Caco-2 (cell line): ENCODE data around the gene PECR. TPM values are rescaled to one million over a fixed set of nuclear protein-coding genes. Genes with fewer than 3 reads are reported as not detected.
A peak's percentile ranks its signal among the peaks of the same experiment; 100 is the strongest.

ENCODE experiments used
- BruUV-seq: library from RNA; stranded (reverse); fragments of 400-500 nt; replicated peaks from 2 replicates; lab custom pipeline; 2021; lab: Mats Ljungman, UMichigan
- CTCF ChIA-PET: fragments of 300-600 bp; sonication (Branson Sonifier 250); formaldehyde crosslinking; loops from one replicate; lab custom pipeline; 2022; ENCODE audit warnings: antibody characterized with exemption; lab: Charles Lee
- POLR2A ChIA-PET: fragments of 300-600 bp; sonication (Branson Sonifier 250); formaldehyde crosslinking; loops from one replicate; lab custom pipeline; 2022; ENCODE audit warnings: antibody characterized with exemption; lab: Charles Lee
- DNase-seq, 2 experiments: peaks; one replicate each; pipeline versions ENCODE4 v3.0.0 to v3.0.0-alpha.2; 2020 to 2022
- H3K27me3 ChIP-seq: replicated peaks from 2 replicates; pipeline ENCODE4 v1.6.0; 2011; ENCODE audit warnings: low read length; ENCODE audit not compliant: control insufficient read depth, insufficient read depth
- H3K36me3 ChIP-seq: 2 replicates; pipeline ENCODE4 v1.5.1; 2011; ENCODE audit warnings: low read length; ENCODE audit not compliant: control insufficient read depth, insufficient read depth
- H3K4me1 ChIP-seq: fragments of 250-450 bp; sonication (Bioruptor Pico); 2 replicates; pipeline ENCODE4 v1.5.1; 2020; ENCODE audit warnings: mild to moderate bottlenecking
- H3K4me3 ChIP-seq: 2 replicates; pipeline ENCODE4 v1.5.1; 2011; ENCODE audit warnings: low read depth, mild to moderate bottlenecking, control low read depth, low read length
- H3K9me3 ChIP-seq: fragments of 250-450 bp; sonication (Bioruptor Pico); 2 replicates; pipeline ENCODE4 v1.5.1; 2020; ENCODE audit warnings: mild to moderate bottlenecking, moderate library complexity
- H3K27ac Mint-ChIP-seq: one replicate; pipeline ENCODE4 v1.8.0; 2022; ENCODE audit warnings: mixed read lengths; ENCODE audit not compliant: unreplicated experiment
- H3K27me3 Mint-ChIP-seq: one replicate; pipeline ENCODE4 v1.8.0; 2022; ENCODE audit warnings: mixed read lengths; ENCODE audit not compliant: insufficient read depth, unreplicated experiment
- H3K36me3 Mint-ChIP-seq: one replicate; pipeline ENCODE4 v1.8.0; 2022; ENCODE audit warnings: mild to moderate bottlenecking, mixed read lengths; ENCODE audit not compliant: insufficient read depth, unreplicated experiment
- H3K4me1 Mint-ChIP-seq: one replicate; pipeline ENCODE4 v1.8.0; 2022; ENCODE audit warnings: low read depth, mixed read lengths; ENCODE audit not compliant: unreplicated experiment
- H3K4me3 Mint-ChIP-seq: one replicate; pipeline ENCODE4 v1.8.0; 2022; ENCODE audit warnings: mild to moderate bottlenecking, moderate library complexity, mixed read lengths; ENCODE audit not compliant: unreplicated experiment
- H3K9me3 Mint-ChIP-seq: one replicate; pipeline ENCODE4 v1.8.0; 2022; ENCODE audit warnings: mixed read lengths; ENCODE audit not compliant: unreplicated experiment
- intact Hi-C: fragments of 100-400 bp; cut with micrococcal nuclease; formaldehyde crosslinking; loops from one replicate; pipeline ENCODE4 v1.10.0; 2022; ENCODE audit not compliant: unreplicated experiment
- total RNA-seq: library from RNA; stranded (reverse); gene quantifications from 2 replicates; pipeline ENCODE4 v1.2.3, GENCODE V29; 2022
- TF ChIP-seq, protein P1 (sequence below), 2 experiments: fragments of 200-600 bp in 1 of 2; IDR thresholded peaks; 1 replicate in 1 of 2; 2 replicates in 1 of 2; pipeline versions ENCODE4 v1.5.1 to v1.8.0; 2011 to 2022; ENCODE audit warnings: antibody characterized with exemption in 1 of 2, control low read depth in 1 of 2, inconsistent platforms in 1 of 2, low read depth in 1 of 2, low read length in 1 of 2, mild to moderate bottlenecking in 1 of 2, moderate library complexity in 1 of 2; ENCODE audit not compliant: insufficient read depth in 1 of 2, severe bottlenecking in 1 of 2, unreplicated experiment in 1 of 2

PECR gene
- total RNA-seq, 1 experiment from 2014 or later: 42.0 TPM

- no peak overlapping the region for H3K4me3 ChIP-seq
- CTCF ChIA-PET: no interaction called here
- Mint-ChIP-seq H3K4me1 (no peaks in the 10 kb centered on the region), H3K27ac (peak overlapping the region; percentile 19), H3K9me3 (no peaks in the 10 kb centered on the region), H3K27me3 (no peaks in the 10 kb centered on the region), H3K4me3 (no peak overlapping the region), H3K36me3 (peaks cover 91% of the 10 kb centered on the region)
- intact Hi-C loops: no loop called here
- no peaks in the 10 kb centered on the region for H3K27me3 ChIP-seq
- TF ChIP-seq, protein P1, sequence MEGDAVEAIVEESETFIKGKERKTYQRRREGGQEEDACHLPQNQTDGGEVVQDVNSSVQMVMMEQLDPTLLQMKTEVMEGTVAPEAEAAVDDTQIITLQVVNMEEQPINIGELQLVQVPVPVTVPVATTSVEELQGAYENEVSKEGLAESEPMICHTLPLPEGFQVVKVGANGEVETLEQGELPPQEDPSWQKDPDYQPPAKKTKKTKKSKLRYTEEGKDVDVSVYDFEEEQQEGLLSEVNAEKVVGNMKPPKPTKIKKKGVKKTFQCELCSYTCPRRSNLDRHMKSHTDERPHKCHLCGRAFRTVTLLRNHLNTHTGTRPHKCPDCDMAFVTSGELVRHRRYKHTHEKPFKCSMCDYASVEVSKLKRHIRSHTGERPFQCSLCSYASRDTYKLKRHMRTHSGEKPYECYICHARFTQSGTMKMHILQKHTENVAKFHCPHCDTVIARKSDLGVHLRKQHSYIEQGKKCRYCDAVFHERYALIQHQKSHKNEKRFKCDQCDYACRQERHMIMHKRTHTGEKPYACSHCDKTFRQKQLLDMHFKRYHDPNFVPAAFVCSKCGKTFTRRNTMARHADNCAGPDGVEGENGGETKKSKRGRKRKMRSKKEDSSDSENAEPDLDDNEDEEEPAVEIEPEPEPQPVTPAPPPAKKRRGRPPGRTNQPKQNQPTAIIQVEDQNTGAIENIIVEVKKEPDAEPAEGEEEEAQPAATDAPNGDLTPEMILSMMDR (IDR thresholded peaks at IDR 0.05; ENCODE audit: insufficient read depth in 1 of 2, low read depth in 1 of 2, low read length in 1 of 2, severe bottlenecking in 1 of 2, unreplicated experiment in 1 of 2): no peak
- no TSS peak for BruUV-seq
- no peaks in the 10 kb centered on the region for H3K4me1 ChIP-seq
- POLR2A ChIA-PET: no interaction called here
- no peak for DNase-seq
- H3K9me3 ChIP-seq: no peaks in the 10 kb centered on the region
- H3K36me3 ChIP-seq: peaks cover 9% of the 10 kb centered on the region
Observed at GRCh38 chr2:216121255-216121654, 39.6 kb upstream of the PECR start.

DNA sequence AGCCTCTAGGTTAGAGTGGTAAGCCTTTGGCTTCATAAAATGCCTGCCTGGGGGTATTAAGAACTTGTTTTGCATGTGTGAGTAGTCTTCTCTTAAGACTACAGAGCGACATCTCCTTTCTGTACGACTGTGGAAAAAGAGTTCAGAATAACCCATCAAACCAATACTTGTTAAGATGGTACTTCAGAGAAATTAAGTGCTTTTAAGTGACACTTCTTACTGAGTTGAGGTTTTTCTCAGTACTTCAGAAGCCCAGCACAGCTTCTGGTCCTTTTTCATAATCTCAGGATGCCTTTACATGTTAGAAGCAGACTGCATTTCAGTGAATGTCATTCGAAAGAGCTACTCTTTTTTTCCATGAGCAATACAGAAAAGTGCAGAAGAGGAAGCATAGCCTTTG, 38.4 kb upstream of the PECR start:
- no peak for DNase-seq
- no peak overlapping the region for H3K4me3 ChIP-seq
- ChIA-PET CTCF (no interaction called here), POLR2A (no interaction called here)
- no peak overlapping the region for H3K27ac Mint-ChIP-seq
- no peaks in the 10 kb centered on the region for H3K9me3 Mint-ChIP-seq
- peaks cover 95% of the 10 kb centered on the region for H3K36me3 Mint-ChIP-seq
- H3K4me1 ChIP-seq: peaks cover 5% of the 10 kb centered on the region
- H3K9me3 ChIP-seq: no peaks in the 10 kb centered on the region
- no peaks in the 10 kb centered on the region for H3K27me3 ChIP-seq
- intact Hi-C loops: loop anchor here (10.0 kb wide), 1 partner anchor 375 kb away; the partner anchor contains the start of gene RPL37A
- peaks cover 7% of the 10 kb centered on the region for H3K36me3 ChIP-seq
- H3K27me3 Mint-ChIP-seq: no peaks in the 10 kb centered on the region
- H3K4me1 Mint-ChIP-seq: no peaks in the 10 kb centered on the region
- H3K4me3 Mint-ChIP-seq: no peak overlapping the region
- no TSS peak for BruUV-seq
- TF ChIP-seq, protein P1 (IDR thresholded peaks at IDR 0.05; ENCODE audit: insufficient read depth in 1 of 2, low read depth in 1 of 2, low read length in 1 of 2, severe bottlenecking in 1 of 2, unreplicated experiment in 1 of 2): no peak

GRCh38 chr2:216119146-216119545, 37.5 kb upstream of the PECR start:
- intact Hi-C loops: loop anchor here (10.0 kb wide), 1 partner anchor 376 kb away; the partner anchor contains the start of gene RPL37A
- H3K4me1 ChIP-seq: peaks cover 7% of the 10 kb centered on the region
- no peak for DNase-seq
- H3K27me3 ChIP-seq: no peaks in the 10 kb centered on the region
- H3K36me3 ChIP-seq: peaks cover 7% of the 10 kb centered on the region
- Mint-ChIP-seq H3K27me3 (no peaks in the 10 kb centered on the region), H3K4me3 (no peak overlapping the region), H3K27ac (no peak overlapping the region), H3K4me1 (peaks cover 6% of the 10 kb centered on the region), H3K9me3 (no peaks in the 10 kb centered on the region), H3K36me3 (peaks cover 97% of the 10 kb centered on the region)
- ChIA-PET POLR2A (no interaction called here), CTCF (no interaction called here)
- H3K9me3 ChIP-seq: no peaks in the 10 kb centered on the region
- TF ChIP-seq, protein P1 (IDR thresholded peaks at IDR 0.05; ENCODE audit: insufficient read depth in 1 of 2, low read depth in 1 of 2, low read length in 1 of 2, severe bottlenecking in 1 of 2, unreplicated experiment in 1 of 2): no peak
- no peak overlapping the region for H3K4me3 ChIP-seq
- no TSS peak for BruUV-seq
